ENCODE data around the gene XIST.
A peak's percentile ranks its signal among the peaks of the same experiment; 100 is the strongest.

XIST gene

DNA sequence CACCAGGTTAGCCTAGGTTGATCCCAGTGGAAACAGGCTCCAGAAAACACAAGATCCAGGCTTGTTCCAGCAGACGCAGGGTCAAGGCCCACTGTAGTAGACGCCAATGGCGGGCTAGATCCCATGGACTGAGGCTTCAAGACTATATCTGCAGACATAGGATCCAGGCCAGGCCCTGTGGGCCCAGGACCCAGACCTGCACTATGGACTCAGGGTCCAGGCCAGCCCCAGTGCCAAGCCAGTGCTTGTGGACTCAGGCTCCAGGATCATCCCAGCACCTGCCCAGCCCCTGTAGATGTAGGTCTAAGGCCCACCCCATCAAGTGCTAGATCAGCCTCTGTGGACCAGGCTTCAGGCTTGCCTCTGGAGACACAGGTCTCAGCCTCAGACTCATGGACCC lies 11.3 kb upstream of the XIST start:
- TF ChIP-seq, protein P1, sequence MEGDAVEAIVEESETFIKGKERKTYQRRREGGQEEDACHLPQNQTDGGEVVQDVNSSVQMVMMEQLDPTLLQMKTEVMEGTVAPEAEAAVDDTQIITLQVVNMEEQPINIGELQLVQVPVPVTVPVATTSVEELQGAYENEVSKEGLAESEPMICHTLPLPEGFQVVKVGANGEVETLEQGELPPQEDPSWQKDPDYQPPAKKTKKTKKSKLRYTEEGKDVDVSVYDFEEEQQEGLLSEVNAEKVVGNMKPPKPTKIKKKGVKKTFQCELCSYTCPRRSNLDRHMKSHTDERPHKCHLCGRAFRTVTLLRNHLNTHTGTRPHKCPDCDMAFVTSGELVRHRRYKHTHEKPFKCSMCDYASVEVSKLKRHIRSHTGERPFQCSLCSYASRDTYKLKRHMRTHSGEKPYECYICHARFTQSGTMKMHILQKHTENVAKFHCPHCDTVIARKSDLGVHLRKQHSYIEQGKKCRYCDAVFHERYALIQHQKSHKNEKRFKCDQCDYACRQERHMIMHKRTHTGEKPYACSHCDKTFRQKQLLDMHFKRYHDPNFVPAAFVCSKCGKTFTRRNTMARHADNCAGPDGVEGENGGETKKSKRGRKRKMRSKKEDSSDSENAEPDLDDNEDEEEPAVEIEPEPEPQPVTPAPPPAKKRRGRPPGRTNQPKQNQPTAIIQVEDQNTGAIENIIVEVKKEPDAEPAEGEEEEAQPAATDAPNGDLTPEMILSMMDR (IDR thresholded peaks at IDR 0.05; ENCODE audit: low read depth, low read length) = no peak
- H3K4me3 ChIP-seq (replicated peaks in 1 of 2; ENCODE audit: low read depth in 2 of 2, low read length in 2 of 2) = no peak overlapping the region
- DNase-seq (ENCODE audit: low read depth in 2 of 2) = no peak

DNA sequence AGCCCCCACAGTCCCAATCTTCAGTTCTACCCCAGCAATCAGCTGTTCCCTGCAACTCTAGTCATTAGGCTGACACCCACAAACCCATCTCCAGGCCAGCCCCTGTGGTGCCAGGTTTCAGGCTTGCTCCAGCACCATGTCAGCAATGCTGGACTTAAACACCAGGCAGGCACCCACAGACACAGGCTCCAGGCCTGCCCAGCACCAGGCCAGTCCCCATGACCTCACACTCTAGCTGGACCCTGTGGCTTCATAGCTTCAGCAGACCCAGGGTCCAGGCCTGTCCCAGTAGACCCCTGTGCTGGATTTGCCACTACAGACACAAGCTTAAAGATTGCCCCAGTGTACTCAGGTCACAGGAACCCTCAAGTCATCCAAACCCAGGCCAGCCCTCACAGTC lies 10.8 kb upstream of the XIST start:
- TF ChIP-seq, protein P1 (IDR thresholded peaks at IDR 0.05; ENCODE audit: low read depth, low read length) = no peak
- H3K4me3 ChIP-seq (replicated peaks in 1 of 2; ENCODE audit: low read depth in 2 of 2, low read length in 2 of 2) = no peak overlapping the region
- DNase-seq (ENCODE audit: low read depth in 2 of 2) = no peak

DNA sequence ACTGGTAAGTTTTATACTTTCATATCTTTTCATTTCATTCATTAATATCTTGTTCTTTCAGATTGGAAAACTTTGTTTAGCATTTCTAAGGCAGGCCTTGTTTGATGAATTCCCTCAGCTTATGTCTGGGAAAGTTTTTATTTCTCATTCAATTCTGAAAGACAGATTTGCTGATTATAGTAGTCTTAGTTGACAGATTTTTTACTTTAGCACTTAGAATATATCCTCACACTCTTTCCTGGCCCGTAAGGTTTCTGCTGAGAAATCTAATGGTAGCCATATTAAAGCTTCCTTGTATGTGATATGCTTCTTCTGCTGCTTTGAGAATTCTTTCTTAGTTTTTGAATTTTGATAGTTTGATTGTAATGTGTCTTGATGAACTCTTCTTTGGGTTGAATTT lies 7.1 kb upstream of the XIST start:
- TF ChIP-seq, protein P1 (IDR thresholded peaks at IDR 0.05; ENCODE audit: low read depth, low read length) = no peak

DNA sequence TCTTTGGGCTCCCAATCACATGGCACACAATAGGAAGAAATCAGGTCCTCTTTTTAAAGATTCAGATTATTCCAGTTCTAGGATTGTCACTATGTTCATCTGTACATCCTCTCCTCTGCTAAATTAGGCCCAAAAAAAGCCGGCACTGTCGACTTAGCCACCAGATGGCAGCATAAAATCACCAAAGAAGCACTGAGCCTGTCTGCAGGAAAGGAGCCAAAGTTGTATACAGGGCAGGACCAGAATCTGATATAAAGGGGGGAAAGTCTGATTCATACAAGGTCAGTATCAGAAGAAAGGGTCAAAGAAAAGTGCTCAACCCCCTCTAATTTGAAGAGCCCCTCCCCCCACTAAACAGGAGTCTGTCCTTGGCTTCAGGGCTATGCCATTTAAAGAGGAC lies 3.0 kb upstream of the XIST start:
- peak; percentile 67 to 73 for DNase-seq (ENCODE audit: low read depth in 2 of 2)

More for the DNA sequence above, 7.1 kb upstream of the XIST start:
- DNase-seq (ENCODE audit: low read depth in 2 of 2) = no peak
- H3K4me3 ChIP-seq (replicated peaks in 1 of 2; ENCODE audit: low read depth in 2 of 2, low read length in 2 of 2) = no peak overlapping the region

DNA sequence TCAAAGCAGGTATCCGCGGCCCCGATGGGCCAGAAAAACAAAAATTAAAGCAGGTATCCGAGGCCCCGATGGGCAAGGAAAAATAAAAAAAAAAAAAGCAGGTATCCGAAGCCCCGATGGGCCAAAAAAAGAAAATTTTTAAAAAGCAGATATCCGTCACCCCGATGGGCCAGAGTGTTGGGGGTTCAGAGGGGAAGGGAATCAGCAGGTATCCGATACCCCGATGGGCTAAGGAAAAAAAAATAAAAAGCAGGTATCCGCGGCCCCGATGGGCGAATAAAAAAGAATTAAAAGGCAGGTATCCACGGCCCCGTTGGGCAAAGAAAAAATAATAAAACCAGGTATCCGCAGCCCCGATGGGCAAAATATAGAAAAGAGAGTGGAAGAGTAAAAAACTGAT lies 492 bp downstream of the XIST start:
- no peak overlapping the region for H3K4me3 ChIP-seq (replicated peaks in 1 of 2; ENCODE audit: low read depth in 2 of 2, low read length in 2 of 2)
- TF ChIP-seq, protein P1 (IDR thresholded peaks at IDR 0.05; ENCODE audit: low read depth, low read length) = no peak

More for the DNA sequence above, 3.0 kb upstream of the XIST start:
- no peak overlapping the region for H3K4me3 ChIP-seq (replicated peaks in 1 of 2; ENCODE audit: low read depth in 2 of 2, low read length in 2 of 2)
- TF ChIP-seq, protein P1 (IDR thresholded peaks at IDR 0.05; ENCODE audit: low read depth, low read length) = peak; percentile 61

DNA sequence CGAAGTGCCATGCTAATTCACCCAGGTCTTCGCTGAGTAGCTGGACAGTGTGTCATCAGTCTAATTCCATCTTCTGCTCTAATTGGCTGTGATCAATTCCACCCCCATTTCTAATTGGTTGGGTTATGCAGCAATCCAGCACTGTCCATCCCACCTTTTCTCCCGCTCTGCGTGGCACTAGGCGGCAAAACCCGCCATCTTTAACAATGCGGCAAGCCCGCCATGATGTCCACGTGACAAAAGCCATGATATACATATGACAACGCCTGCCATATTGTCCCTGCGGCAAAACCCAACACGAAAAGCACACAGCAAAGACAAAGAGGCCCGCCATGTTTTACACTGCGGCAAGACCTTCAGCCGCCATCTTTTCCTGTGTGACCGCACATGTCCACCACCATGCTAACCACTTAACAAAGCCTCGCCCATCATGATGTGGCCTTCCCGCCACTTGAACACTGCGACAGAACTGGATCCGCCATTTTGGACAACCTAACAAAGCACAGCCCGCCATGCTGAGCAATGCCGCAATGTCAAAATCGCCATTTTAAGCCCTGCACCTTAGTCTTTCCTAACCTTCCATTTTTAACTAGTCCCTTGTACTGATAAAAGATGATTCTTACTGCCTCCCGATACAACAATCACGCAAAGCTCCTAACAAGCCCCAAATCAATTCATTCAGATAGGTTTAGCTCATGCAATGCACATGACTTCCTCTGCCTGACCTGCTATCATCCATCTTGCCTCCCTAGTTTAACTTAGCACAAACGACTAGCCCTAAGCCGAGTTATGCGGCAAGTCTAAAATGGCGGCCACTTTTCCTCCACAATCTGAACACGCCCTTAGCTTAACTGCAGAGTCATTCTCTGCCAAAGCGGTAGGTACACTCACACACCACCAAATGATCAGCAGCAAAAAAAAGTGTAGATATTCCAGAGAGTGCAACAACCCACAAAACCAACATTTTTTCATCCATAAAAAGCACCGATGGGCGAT lies 1.2 kb downstream of the XIST start:
- no peak for DNase-seq (ENCODE audit: low read depth in 2 of 2)
- TF ChIP-seq, protein P1 (IDR thresholded peaks at IDR 0.05; ENCODE audit: low read depth, low read length) = no peak
- H3K4me3 ChIP-seq (replicated peaks in 1 of 2; ENCODE audit: low read depth in 2 of 2, low read length in 2 of 2) = no peak overlapping the region

More for the DNA sequence above, 492 bp downstream of the XIST start:
- DNase-seq (ENCODE audit: low read depth in 2 of 2) = no peak
